IMR-90 (cell line): ENCODE measurements around the gene ROR2. TPM values are rescaled to one million over a fixed set of nuclear protein-coding genes. Genes with fewer than 3 reads are reported as not detected.

ENCODE experiments used
- ATAC-seq: fragments of 200-7000 bp; cut with Tn5 transposase; 2 replicates; pipeline ENCODE4 v1.9.1; 2020; ENCODE audit warnings: low read depth, mild to moderate bottlenecking, moderate library complexity
- BruUV-seq: library from RNA; stranded (reverse); fragments of 400-500 nt; replicated peaks from 2 replicates; lab custom pipeline; 2021; lab: Mats Ljungman, UMichigan
- CTCF ChIA-PET: fragments of 300-600 bp; formaldehyde crosslinking; extraction: SDS; loops from one replicate; lab custom pipeline; 2021; ENCODE audit warnings: antibody characterized with exemption; lab: Yijun Ruan, JAX
- POLR2A ChIA-PET: fragments of 300-600 bp; sonication (Branson Sonifier 250); formaldehyde crosslinking; loops from one replicate; lab custom pipeline; 2022; ENCODE audit warnings: antibody characterized with exemption; ENCODE audit not compliant: unreplicated experiment; lab: Charles Lee
- DNase-seq: peaks from one replicate; pipeline ENCODE4 v3.0.0; 2013
- H2AFZ ChIP-seq: replicated peaks from 2 replicates; pipeline ENCODE3; 2013; ENCODE audit warnings: low read length, mild to moderate bottlenecking; ENCODE audit not compliant: poor library complexity
- H2AK5ac ChIP-seq: 2 replicates; pipeline ENCODE4 v1.6.1; 2013; ENCODE audit warnings: low read depth, low read length, inconsistent platforms
- H2AK9ac ChIP-seq: replicated peaks from 2 replicates; pipeline ENCODE3; 2013; ENCODE audit warnings: mild to moderate bottlenecking, low read depth, low read length, moderate library complexity; ENCODE audit not compliant: poor library complexity
- H2BK120ac ChIP-seq: 2 replicates; pipeline ENCODE4 v1.6.1; 2013; ENCODE audit warnings: low read depth, low read length, inconsistent platforms
- H2BK15ac ChIP-seq: 3 replicates; pipeline ENCODE4 v1.6.1; 2013; ENCODE audit warnings: low read depth, low read length, inconsistent platforms
- H2BK20ac ChIP-seq: 2 replicates; pipeline ENCODE4 v1.6.1; 2013; ENCODE audit warnings: low read depth, mild to moderate bottlenecking, inconsistent platforms, low read length, moderate library complexity
- H2BK5ac ChIP-seq: 2 replicates; pipeline ENCODE4 v1.6.1; 2013; ENCODE audit warnings: mild to moderate bottlenecking, low read depth, low read length, inconsistent platforms; ENCODE audit not compliant: poor library complexity, severe bottlenecking
- H3K14ac ChIP-seq: replicated peaks from 2 replicates; pipeline ENCODE4 v1.6.1; 2013; ENCODE audit warnings: low read depth, low read length, inconsistent platforms
- H3K18ac ChIP-seq: 2 replicates; pipeline ENCODE4 v1.6.1; 2013; ENCODE audit warnings: low read depth, low read length, control low read depth
- H3K23ac ChIP-seq: 2 replicates; pipeline ENCODE4 v1.6.1; 2013; ENCODE audit warnings: low read depth, low read length, inconsistent platforms
- H3K27ac ChIP-seq: 2 replicates; pipeline ENCODE4 v1.5.1; 2013; ENCODE audit warnings: mild to moderate bottlenecking, control low read depth, low read length; ENCODE audit not compliant: insufficient read depth
- H3K27me3 ChIP-seq: 2 replicates; pipeline ENCODE4 v1.6.1; 2013; ENCODE audit warnings: low read length; ENCODE audit not compliant: control insufficient read depth, insufficient read depth
- H3K36me3 ChIP-seq: 2 replicates; pipeline ENCODE4 v1.6.1; 2013; ENCODE audit warnings: low read length, mixed read lengths; ENCODE audit not compliant: control insufficient read depth, insufficient read depth
- H3K4ac ChIP-seq: 2 replicates; pipeline ENCODE4 v1.6.1; 2013; ENCODE audit warnings: low read depth, low read length, inconsistent platforms
- H3K4me1 ChIP-seq: 2 replicates; pipeline ENCODE4 v1.6.1; 2013; ENCODE audit warnings: low read length, mixed read lengths; ENCODE audit not compliant: control insufficient read depth, insufficient read depth
- H3K4me2 ChIP-seq: 2 replicates; pipeline ENCODE4 v1.6.1; 2013; ENCODE audit warnings: low read depth, mild to moderate bottlenecking, control low read depth, low read length, moderate library complexity
- H3K4me3 ChIP-seq: 2 replicates; pipeline ENCODE4 v1.5.1; 2013; ENCODE audit warnings: low read depth, mild to moderate bottlenecking, control low read depth, low read length, moderate library complexity; ENCODE audit not compliant: insufficient read depth
- H3K56ac ChIP-seq: 2 replicates; pipeline ENCODE4 v1.6.1; 2013; ENCODE audit warnings: low read length, inconsistent platforms; ENCODE audit not compliant: insufficient read depth; ENCODE audit errors: extremely low read depth
- H3K79me1 ChIP-seq, 2 experiments: 2 replicates each; pipeline ENCODE4 v1.6.1; 2013; ENCODE audit warnings: low read length in 2 of 2, inconsistent platforms in 1 of 2, low read depth in 1 of 2
- H3K9ac ChIP-seq: 2 replicates; pipeline ENCODE4 v1.6.1; 2013; ENCODE audit warnings: low read depth, low read length, control low read depth
- H3K9me1 ChIP-seq: 2 replicates; pipeline ENCODE4 v1.6.1; 2013; ENCODE audit warnings: low read length, inconsistent platforms; ENCODE audit not compliant: insufficient read depth
- H3K9me3 ChIP-seq: 2 replicates; pipeline ENCODE4 v1.6.1; 2013; ENCODE audit warnings: low read length; ENCODE audit not compliant: control insufficient read depth, insufficient read depth
- H4K20me1 ChIP-seq: 2 replicates; pipeline ENCODE4 v1.6.1; 2013; ENCODE audit warnings: low read length, inconsistent platforms; ENCODE audit not compliant: insufficient read depth
- H4K5ac ChIP-seq: 2 replicates; pipeline ENCODE4 v1.6.1; 2013; ENCODE audit warnings: mild to moderate bottlenecking, low read depth, low read length, control low read depth
- H4K8ac ChIP-seq, 2 experiments: 2 replicates each; pipeline ENCODE4 v1.6.1; 2013; ENCODE audit warnings: low read depth in 2 of 2, low read length in 2 of 2, control low read depth in 1 of 2, inconsistent platforms in 1 of 2
- H4K91ac ChIP-seq: 2 replicates; pipeline ENCODE4 v1.6.1; 2013; ENCODE audit warnings: low read depth, low read length, inconsistent platforms; ENCODE audit not compliant: insufficient read depth
- CEBPB ChIP-seq: IDR thresholded peaks from 2 replicates; pipeline ENCODE4 v1.6.1; 2012; ENCODE audit warnings: low read depth, low read length, improper control_type of control experiment
- CTCF ChIP-seq: conservative IDR thresholded peaks from 2 replicates; pipeline ENCODE4 v1.5.1; 2012; ENCODE audit warnings: mild to moderate bottlenecking, low read depth, low read length, improper control_type of control experiment
- ELK1 ChIP-seq: fragments of 150-350 bp; IDR thresholded peaks from 2 replicates; pipeline ENCODE4 v1.6.1; 2016; ENCODE audit warnings: low read depth, mild to moderate bottlenecking, low read length, moderate library complexity, borderline replicate concordance
- FOS ChIP-seq: fragments of 150-350 bp; IDR thresholded peaks from 2 replicates; pipeline ENCODE4 v1.6.1; 2016; ENCODE audit warnings: low read depth, low read length
- MXI1 ChIP-seq: IDR thresholded peaks from 2 replicates; pipeline ENCODE4 v1.6.1; 2012; ENCODE audit warnings: low read depth, mild to moderate bottlenecking, low read length, moderate library complexity, borderline replicate concordance
- POLR2A ChIP-seq: IDR thresholded peaks from 2 replicates; pipeline ENCODE4 v1.6.1; 2012; ENCODE audit warnings: mild to moderate bottlenecking, low read depth, low read length
- RCOR1 ChIP-seq: IDR thresholded peaks from 2 replicates; pipeline ENCODE4 v1.6.1; 2012; ENCODE audit warnings: mild to moderate bottlenecking, low read length, improper control_type of control experiment; ENCODE audit not compliant: insufficient replicate concordance
- SMC3 ChIP-seq: fragments of 150-350 bp; IDR thresholded peaks from 2 replicates; pipeline ENCODE4 v1.6.1; 2016; ENCODE audit warnings: low read depth, mild to moderate bottlenecking, antibody characterized with exemption, low read length, moderate library complexity
- USF2 ChIP-seq: fragments of 150-350 bp; IDR thresholded peaks from 2 replicates; pipeline ENCODE4 v1.6.1; 2017; ENCODE audit warnings: mild to moderate bottlenecking, antibody characterized with exemption, low read length, low read depth
- WGBS, 2 experiments: methylation state at CpG; one replicate each; pipeline versions ENCODE4 v1.1.5 to v1.1.7; 2013; ENCODE audit warnings: missing lambda C conversion rate in 2 of 2; ENCODE audit not compliant: insufficient read length in 1 of 2; ENCODE audit errors: extremely low coverage in 2 of 2; 5-methylcytosine and 5-hydroxymethylcytosine counted together
- dilution Hi-C: fragments of 300-500 bp; cut with HindIII; formaldehyde crosslinking; loops from one replicate; pipeline ENCODE4 v1.14.3; 2018; ENCODE audit warnings: low sequenced_read_pairs; ENCODE audit not compliant: unreplicated experiment
- in situ Hi-C: fragments of 300-500 bp; cut with MboI; formaldehyde crosslinking; loops from 3 replicates; pipeline ENCODE4 v1.14.3; 2019; ENCODE audit warnings: low sequenced_read_pairs, inconsistent platforms, mixed read lengths
- intact Hi-C: fragments of 100-400 bp; cut with micrococcal nuclease; formaldehyde crosslinking; loops from 2 replicates; pipeline ENCODE4 v1.10.0; 2022
- polyA plus RNA-seq, 3 experiments: library from polyadenylated mRNA; depleted of rRNA; stranded (reverse); fragments of >200 nt; gene quantifications; 2 replicates each; pipeline ENCODE4 v1.2.3, GENCODE V29; 2012; ENCODE audit warnings: low replicate concordance in 1 of 3
- total RNA-seq: library from RNA; depleted of rRNA; stranded (reverse); fragments of >200 nt; gene quantifications from 2 replicates; pipeline ENCODE4 v1.2.3, GENCODE V29; 2012

ROR2 gene
- total and polyA plus RNA-seq, 2 of the 4 experiments (the other 2 are of a cell fraction) = 2.3 to 4.8 TPM

GRCh38 chr9:91824151-91824550 is 125.9 kb downstream of the ROR2 start:
- ATAC-seq = no peak
- H3K36me3 ChIP-seq = no peaks in the 10 kb centered on the region
- H3K14ac ChIP-seq = no peak overlapping the region
- H2BK5ac ChIP-seq = no peak overlapping the region
- H4K91ac ChIP-seq = no peak overlapping the region
- H3K4me3 ChIP-seq = no peak overlapping the region
- H3K9ac ChIP-seq = no peak overlapping the region
- no peak overlapping the region for H3K4me2 ChIP-seq
- no peak overlapping the region for H3K56ac ChIP-seq
- TF ChIP-seq CEBPB (no peak), MXI1 (no peak), CTCF (no peak), USF2 (no peak), SMC3 (no peak), FOS (no peak), POLR2A (no peak), RCOR1 (no peak), ELK1 (no peak)
- H4K8ac ChIP-seq = no peak overlapping the region
- BruUV-seq = no TSS peak
- peaks cover 7% of the 10 kb centered on the region; the same call in 1 of the 2 replicates for H3K9me1 ChIP-seq
- H3K4ac ChIP-seq = peak overlapping the region; percentile 3; the same call in 1 of the 2 replicates
- intact Hi-C loops (no loop called here), dilution Hi-C loops (no loop called here), in situ Hi-C loops (no loop called here)
- no peak overlapping the region for H2AFZ ChIP-seq
- H3K9me3 ChIP-seq = 0 out of 2 replicates have a peak, but pooled peaks cover 5% of the 10 kb centered on the region
- no peak overlapping the region; the same call in 1 of the 2 replicates for H3K18ac ChIP-seq
- H3K79me1 ChIP-seq = no peaks in the 10 kb centered on the region; a peak in 1 of 4 replicates
- peaks cover 13% of the 10 kb centered on the region; the same call in 1 of the 2 replicates for H3K27me3 ChIP-seq
- CTCF ChIA-PET = interaction anchor here (0.6 kb wide), 1 partner anchor 317 kb away, joined by 3 read pairs; no protein-coding TSS in a partner anchor
- H3K4me1 ChIP-seq = peaks cover 12% of the 10 kb centered on the region; the same call in 1 of the 2 replicates
- H3K27ac ChIP-seq = no peak overlapping the region
- DNase-seq = no peak
- H3K23ac ChIP-seq = no peak overlapping the region
- WGBS, 2 experiments = no CpG with 5 or more reads among the region's 4 CpGs
- no peak overlapping the region for H2BK20ac ChIP-seq
- H2BK120ac ChIP-seq = no peak overlapping the region
- POLR2A ChIA-PET = no interaction called here
- no peak overlapping the region; the same call in 1 of the 2 replicates for H4K5ac ChIP-seq
- peaks cover 5% of the 10 kb centered on the region; the same call in 1 of the 2 replicates for H4K20me1 ChIP-seq
- H2AK5ac ChIP-seq = no peak overlapping the region
- no peak overlapping the region for H2AK9ac ChIP-seq
- H2BK15ac ChIP-seq = no peak overlapping the region
